H7 (cell line): ENCODE data around the gene TRAPPC10. TPM values are rescaled to one million over a fixed set of nuclear protein-coding genes. Genes with fewer than 3 reads are reported as not detected.

Source experiments
- DNase-seq: peaks from one replicate; pipeline ENCODE4 v3.0.0; 2012
- H3K27me3 ChIP-seq: 2 replicates; pipeline ENCODE4 v1.6.0; 2011; ENCODE audit warnings: mild to moderate bottlenecking, low read length; ENCODE audit not compliant: control insufficient read depth, insufficient read depth
- H3K36me3 ChIP-seq: replicated peaks from 2 replicates; pipeline ENCODE4 v1.5.1; 2011; ENCODE audit warnings: low read length; ENCODE audit not compliant: control insufficient read depth, insufficient read depth
- H3K4me3 ChIP-seq: 2 replicates; pipeline ENCODE4 v1.5.1; 2011; ENCODE audit warnings: low read depth, mild to moderate bottlenecking, control low read depth, low read length, moderate library complexity; ENCODE audit not compliant: insufficient read depth
- total RNA-seq: library from RNA; depleted of rRNA; stranded (reverse); fragments of >200 nt; shearing (Covaris generic); gene quantifications from 2 replicates; pipeline ENCODE4 v1.2.3, GENCODE V29; 2014

The TRAPPC10 gene
- total RNA-seq, 1 experiment from 2014 or later: 24.8 TPM

DNA sequence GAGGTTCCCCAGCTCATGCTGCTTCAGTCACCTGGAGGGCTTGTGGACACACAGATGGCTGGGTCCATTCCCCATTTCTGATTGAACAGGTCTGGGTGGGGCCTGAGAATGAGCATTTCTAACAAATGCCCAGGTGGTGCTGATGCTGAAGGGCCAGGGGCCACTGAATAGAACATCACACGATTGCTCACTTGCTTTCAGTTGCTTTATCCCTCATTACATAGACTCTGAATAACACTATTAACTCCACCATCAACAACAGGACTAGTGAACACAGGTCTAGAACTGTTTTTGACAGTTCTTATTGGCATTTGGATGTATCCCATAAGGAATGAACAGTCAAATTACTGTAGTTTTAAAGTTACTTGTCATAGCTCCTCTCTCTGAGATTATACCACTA is 12.1 kb downstream of the TRAPPC10 start:
- H3K36me3 ChIP-seq: no peaks in the 10 kb centered on the region
- H3K4me3 ChIP-seq: no peak overlapping the region
- no peaks in the 10 kb centered on the region for H3K27me3 ChIP-seq

DNA sequence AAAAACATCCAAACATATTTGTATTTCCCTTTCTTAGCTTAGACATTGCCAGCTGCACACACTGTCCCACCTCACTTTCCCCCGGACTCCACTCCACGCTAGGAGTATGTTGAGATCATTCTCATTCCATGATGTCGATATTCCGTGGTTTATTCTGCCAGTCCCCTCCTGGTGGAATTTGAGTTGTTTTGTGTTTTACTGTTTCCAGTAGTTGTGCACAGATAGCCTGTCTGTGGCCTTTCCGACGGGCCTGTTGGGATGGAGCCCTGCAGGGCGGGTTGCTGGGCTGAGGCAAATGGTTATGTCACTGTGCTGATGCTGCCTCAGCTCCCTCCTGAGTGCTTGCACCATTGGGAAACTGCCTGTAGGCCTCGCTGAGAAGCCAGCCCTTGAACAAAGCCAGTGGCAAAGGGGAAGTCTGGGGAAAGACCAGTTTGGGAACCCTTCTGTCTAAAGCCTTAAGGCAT is 12.8 kb downstream of the TRAPPC10 start:
- no peaks in the 10 kb centered on the region for H3K36me3 ChIP-seq
- no peak overlapping the region for H3K4me3 ChIP-seq
- DNase-seq: peak; percentile 56
- H3K27me3 ChIP-seq: no peaks in the 10 kb centered on the region

More for the DNA sequence above, 12.1 kb downstream of the TRAPPC10 start:
- no peak for DNase-seq

DNA sequence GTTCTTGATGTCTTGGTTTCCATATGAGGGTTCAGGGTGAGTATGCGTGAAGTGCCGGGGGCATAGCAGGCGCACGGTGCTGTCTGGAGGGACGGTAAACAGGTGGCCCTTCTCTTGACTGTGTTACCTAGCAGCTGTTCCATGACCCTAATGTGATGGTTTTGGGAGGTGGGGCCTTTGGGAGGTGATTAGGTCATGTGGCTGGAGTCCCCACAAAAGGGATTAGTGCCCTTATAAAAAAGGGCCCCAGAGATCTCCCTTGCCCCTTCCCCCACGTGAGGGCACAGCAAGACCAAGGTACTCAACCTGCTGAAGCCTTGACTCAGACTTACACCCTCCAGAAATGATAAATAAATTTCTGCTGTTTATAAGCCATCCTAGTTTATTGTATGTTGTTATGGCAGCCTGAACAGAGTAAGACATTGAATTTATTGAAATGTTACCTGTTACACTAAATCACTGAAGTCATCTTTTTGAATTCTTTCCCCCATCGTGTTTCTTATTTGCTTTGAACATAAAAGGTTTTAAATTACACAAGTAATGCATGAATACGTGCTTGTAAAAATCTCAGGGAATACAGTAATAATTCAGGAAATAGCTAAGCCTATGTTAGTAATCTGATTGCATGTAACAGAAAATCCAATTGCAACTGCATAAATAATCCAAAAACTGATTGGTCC is 15.6 kb downstream of the TRAPPC10 start:
- Histone ChIP-seq H3K27me3 (no peaks in the 10 kb centered on the region), H3K4me3 (no peak overlapping the region), H3K36me3 (no peaks in the 10 kb centered on the region)
- DNase-seq: no peak

DNA sequence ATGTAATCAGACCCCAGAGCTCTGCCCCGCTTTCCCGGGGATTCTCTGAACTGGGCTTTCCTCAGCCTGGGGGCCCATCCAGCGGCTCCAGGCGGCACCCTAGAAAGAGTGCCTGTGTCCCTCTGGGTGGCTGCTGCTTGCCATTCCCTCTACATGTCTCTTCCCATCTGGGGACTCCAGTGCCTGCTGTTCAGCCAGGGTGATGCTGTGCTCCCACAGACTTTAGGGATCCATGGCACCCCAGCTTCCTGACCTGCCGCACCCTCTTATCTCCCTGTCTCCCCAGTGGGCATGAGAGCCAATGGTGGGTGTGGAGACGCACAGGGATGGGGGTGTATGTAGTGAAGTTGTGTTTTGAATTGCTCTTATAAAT is 16.2 kb downstream of the TRAPPC10 start:
- Histone ChIP-seq H3K27me3 (no peaks in the 10 kb centered on the region), H3K4me3 (no peak overlapping the region), H3K36me3 (no peaks in the 10 kb centered on the region)
- DNase-seq: no peak

DNA sequence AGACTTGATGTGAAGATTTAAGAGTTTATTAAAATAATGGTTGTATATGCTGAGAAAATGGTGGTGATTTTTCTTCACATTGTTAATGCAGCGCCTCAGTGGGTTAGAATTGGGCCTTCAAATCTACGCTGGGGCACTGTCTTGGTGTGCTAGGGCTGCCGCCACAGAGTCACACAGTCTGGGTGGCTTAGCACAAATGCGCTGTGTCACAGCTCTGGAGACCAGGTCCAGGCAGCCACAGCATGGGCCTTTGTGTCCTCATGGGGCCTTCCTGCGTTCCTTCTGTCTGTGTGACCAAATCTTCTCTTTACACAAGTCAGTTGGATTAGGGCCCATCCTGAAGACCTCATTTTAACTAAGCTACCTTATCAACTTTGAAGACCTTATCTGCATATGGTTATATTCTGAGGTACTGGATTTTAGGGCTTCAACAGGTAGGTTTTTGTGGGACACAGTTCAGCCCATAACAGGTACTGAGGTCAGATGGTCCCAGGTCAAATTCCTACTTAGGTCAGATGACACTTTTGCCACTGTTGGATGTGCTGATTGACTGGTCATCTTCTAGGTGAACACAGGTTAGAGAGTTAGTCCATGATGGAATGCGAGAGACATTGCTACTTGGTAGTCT is 17.5 kb downstream of the TRAPPC10 start:
- Histone ChIP-seq H3K4me3 (no peak overlapping the region), H3K36me3 (peaks cover under 1% of the 10 kb centered on the region; the same call in 1 of the 2 replicates), H3K27me3 (no peaks in the 10 kb centered on the region)
- no peak for DNase-seq

DNA sequence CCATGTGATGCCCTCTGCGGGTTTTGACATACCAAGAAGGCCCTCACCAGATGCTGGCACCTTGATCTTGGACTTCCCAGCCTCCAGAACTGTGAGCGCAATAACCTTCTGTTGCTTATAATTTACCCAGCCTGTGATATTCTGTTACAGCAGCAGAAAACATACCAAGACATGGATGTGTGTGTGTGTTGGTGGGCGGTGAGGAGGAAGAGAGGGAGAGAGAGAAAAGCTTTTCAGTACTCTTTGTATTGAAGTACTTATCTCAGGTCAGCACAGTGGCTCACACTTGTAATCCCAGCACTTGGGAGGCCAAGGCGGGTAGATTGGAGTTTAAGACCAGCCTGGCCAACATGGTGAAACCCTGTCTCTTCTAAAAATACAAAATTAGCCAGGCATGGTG is 23.1 kb downstream of the TRAPPC10 start:
- DNase-seq: no peak
- no peaks in the 10 kb centered on the region for H3K27me3 ChIP-seq
- H3K4me3 ChIP-seq: no peak overlapping the region
- peaks cover 13% of the 10 kb centered on the region for H3K36me3 ChIP-seq

DNA sequence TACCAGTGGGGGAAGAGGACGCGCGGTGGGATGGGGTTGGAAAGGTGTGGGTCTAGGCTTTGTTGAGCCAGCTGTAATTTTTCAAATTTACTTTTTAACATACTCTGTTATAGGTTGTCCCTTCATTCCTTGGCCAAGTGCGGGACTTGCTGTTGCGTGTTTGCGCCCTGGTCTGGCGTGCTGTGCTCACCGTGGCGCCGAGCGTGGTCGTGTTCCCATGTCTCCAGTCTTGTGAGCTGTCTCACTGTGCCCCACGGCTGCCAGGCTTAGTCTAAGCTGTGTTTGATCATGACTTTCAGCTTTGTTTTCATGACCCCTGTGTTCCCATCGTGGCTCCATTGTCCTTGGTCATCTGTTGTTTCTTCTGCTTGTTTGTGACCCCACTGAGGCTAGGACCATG is 26.0 kb downstream of the TRAPPC10 start:
- Histone ChIP-seq H3K4me3 (no peak overlapping the region), H3K27me3 (no peaks in the 10 kb centered on the region), H3K36me3 (peaks cover 13% of the 10 kb centered on the region)
- no peak for DNase-seq

DNA sequence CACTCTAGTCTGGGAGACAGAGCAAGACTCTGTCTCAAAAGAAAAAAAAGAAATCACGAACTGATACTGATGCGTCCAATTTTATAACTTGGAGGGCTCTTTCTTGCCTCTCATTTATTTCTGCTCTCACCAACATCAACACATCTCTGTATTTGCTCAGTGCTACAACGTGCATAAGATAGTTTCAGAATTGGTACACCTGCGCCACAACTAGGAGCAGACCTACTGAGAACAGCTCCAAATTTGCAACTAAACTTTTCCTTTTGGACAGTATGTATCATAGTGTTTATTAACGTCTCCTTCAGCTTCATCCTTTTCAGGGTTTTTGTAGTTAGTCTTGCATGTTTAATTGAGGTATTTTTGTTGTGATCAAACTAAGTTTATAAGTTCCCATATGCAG is 27.7 kb downstream of the TRAPPC10 start:
- DNase-seq: no peak
- Histone ChIP-seq H3K4me3 (no peak overlapping the region), H3K36me3 (peaks cover 10% of the 10 kb centered on the region), H3K27me3 (no peaks in the 10 kb centered on the region)

DNA sequence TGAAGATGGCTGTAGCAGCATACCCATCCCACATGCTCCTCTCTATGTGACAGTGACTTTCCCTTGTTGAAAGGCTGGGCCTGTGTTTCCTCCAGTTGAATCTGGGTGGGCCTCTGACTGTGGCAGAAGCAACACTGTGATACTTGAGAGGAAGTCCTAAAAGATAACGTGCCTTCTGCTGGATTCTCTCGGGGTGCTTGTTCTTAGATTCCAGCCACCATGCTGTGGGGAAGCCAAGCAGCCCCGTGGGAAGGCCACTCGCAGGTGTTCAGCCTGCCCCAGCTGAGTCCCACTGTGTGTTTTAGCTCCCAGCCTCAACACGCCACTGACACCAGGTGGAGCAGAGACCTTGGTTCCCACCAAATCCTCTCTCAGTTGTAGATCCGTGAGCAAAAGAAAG is 31.5 kb downstream of the TRAPPC10 start:
- no peaks in the 10 kb centered on the region for H3K27me3 ChIP-seq
- H3K36me3 ChIP-seq: peaks cover 4% of the 10 kb centered on the region
- DNase-seq: no peak
- no peak overlapping the region for H3K4me3 ChIP-seq

DNA sequence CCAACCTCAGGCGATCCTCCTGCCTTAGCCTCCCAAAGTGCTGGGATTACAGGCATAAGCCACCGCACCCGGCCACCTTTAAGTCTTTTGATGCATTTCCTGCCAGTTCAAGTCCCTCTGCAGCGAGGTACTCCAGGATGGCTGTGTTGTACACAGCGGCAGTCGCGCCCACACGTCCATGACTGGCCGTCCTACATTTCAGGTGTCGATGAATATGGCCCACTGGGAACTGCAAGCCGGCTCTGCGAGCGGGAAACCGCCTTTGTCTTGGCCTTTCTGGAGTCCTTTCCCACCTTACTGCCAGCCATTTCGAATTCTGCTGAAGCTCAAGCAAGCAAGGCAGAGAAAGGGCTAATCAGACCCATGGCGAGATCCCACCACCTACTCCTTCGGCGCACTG is 34.6 kb downstream of the TRAPPC10 start:
- no peaks in the 10 kb centered on the region for H3K27me3 ChIP-seq
- H3K4me3 ChIP-seq: no peak overlapping the region
- no peaks in the 10 kb centered on the region; the same call in 1 of the 2 replicates for H3K36me3 ChIP-seq
- DNase-seq: no peak

DNA sequence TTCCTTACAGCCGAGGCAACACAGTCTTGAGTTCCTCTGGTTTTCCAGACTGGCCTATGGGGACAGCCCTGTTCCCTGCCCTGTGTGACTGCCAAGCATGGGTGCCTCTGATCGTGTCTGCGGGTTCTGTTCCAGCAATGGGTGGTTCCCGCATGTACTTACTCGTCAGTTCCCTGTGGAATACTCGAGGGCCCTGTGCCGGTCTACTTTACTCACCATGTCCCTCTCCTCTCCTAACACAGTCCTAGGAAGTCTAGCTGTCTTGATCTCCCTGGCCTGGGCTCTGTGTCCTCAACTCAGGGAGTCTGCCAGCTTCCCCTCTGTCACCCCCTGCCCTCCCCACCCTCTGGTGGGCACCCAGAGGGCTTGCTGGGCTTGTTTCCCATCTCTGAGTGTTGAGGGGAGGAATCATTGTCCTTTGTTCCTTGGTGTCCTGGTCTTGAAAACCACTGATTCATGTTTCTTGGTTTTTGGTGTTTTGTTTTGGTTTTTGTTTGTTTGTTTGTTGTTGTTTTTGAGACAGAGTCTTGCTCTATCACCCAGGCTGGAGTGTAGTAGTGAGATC is 36.0 kb downstream of the TRAPPC10 start:
- DNase-seq: no peak
- no peak overlapping the region for H3K4me3 ChIP-seq
- H3K36me3 ChIP-seq: no peaks in the 10 kb centered on the region; the same call in none of the 2 replicates
- H3K27me3 ChIP-seq: no peaks in the 10 kb centered on the region

DNA sequence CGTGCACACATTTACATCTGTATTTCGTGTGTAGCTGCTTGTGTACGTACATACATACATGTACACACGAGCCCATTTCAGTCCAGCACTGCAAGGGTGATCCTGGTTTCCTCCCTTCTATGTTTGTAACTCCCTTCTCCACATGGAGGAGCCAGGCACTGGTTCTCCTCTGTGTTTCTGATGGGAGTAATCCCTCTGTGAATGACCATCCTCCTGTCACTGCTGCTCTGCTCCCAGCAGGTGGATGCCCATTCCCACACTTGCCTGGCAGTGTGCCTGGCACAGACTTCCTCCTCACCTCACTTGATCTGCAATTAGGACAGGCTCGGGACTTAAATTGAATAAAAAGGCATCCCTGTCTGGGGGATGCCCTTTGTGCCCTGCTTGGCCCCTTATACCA is 37.1 kb downstream of the TRAPPC10 start:
- H3K36me3 ChIP-seq: no peaks in the 10 kb centered on the region; the same call in none of the 2 replicates
- no peaks in the 10 kb centered on the region for H3K27me3 ChIP-seq
- no peak for DNase-seq
- H3K4me3 ChIP-seq: no peak overlapping the region

DNA sequence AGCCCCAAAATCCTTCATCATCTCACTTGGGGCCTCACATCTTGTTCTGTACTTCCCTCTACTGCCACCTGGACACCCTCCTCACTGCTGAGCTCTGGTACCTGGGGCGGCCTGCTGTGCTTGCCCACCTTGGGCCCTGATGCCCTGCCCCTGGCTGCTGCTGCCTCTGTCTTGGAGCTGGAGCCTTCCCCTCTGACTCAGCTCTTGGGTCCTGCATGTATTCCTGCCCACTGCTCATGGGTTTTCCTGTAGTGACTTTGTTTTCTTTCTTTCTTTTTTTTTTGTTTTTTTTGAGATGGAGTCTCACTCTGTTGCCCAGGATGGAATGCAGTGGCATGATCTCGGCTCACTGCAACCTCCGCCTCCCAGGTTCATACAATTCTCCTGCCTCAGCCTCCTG is 37.5 kb downstream of the TRAPPC10 start:
- DNase-seq: no peak
- Histone ChIP-seq H3K36me3 (no peaks in the 10 kb centered on the region; the same call in none of the 2 replicates), H3K4me3 (no peak overlapping the region), H3K27me3 (no peaks in the 10 kb centered on the region)

DNA sequence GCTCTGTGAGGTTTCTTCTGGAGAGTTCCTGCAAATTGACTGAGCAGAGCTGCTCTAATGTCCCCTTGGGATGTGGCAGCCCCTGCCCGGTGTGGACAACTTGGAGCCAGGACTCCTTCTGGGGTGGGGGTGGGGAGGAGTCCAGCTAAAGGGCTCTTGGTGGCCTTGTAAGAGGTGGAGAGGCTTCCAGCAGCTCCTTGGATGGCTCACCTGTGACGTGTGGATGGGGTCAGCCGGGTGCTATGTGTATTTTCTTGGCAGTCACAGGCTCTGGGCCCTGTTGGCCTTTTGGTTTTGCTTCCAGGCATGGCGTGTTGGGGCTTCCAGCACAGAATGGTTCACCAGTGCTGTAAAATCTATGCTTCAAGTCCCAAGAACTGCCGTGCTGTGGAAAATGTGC is 38.2 kb downstream of the TRAPPC10 start:
- Histone ChIP-seq H3K4me3 (no peak overlapping the region), H3K36me3 (no peaks in the 10 kb centered on the region; the same call in none of the 2 replicates), H3K27me3 (no peaks in the 10 kb centered on the region)
- no peak for DNase-seq

DNA sequence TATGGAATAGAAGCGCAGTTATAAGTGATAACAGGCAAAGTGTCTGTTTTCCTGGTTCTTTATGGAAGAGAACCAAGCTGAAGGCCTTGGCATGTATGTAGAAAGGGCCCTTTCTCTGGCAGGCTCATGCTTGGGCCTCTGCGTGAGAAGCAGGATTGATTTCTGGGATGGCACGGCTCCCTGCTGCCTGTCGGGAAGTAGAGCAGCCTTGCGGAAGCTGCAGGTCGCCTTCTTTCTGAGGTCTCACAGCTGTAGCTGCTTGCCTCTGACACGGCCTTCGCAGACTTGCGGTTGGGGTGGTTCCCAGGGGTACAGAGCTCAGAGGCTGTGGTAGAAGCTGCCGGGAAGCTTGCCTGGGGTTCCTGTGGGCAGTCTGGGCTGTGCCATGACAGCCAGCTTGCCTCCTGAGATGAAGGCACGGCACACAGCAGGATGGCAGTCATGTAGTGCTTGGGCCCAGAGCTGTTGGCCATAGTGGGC is 39.4 kb downstream of the TRAPPC10 start:
- DNase-seq: no peak
- H3K4me3 ChIP-seq: no peak overlapping the region
- no peaks in the 10 kb centered on the region for H3K27me3 ChIP-seq
- peaks cover 1% of the 10 kb centered on the region for H3K36me3 ChIP-seq
